HepG2 (cell line): ENCODE results near the gene ADARB1. TPM values are rescaled to one million over a fixed set of nuclear protein-coding genes. Genes with fewer than 3 reads are reported as not detected.

Experiments used
- ATAC-seq: fragments of 200-7000 bp; cut with Tn5 transposase; 3 replicates; pipeline ENCODE4 v1.9.1; 2020; ENCODE audit warnings: mild to moderate bottlenecking, moderate library complexity
- BruUV-seq: library from RNA; stranded (reverse); fragments of 400-500 nt; replicated peaks from 2 replicates; lab custom pipeline; 2021; lab: Mats Ljungman, UMichigan
- CTCF ChIA-PET: fragments of 300-600 bp; formaldehyde crosslinking; extraction: SDS; loops from one replicate; lab custom pipeline; 2021; ENCODE audit warnings: low total read pairs, inconsistent platforms, low intra/inter-chr PET ratio; lab: Yijun Ruan, JAX
- POLR2A ChIA-PET: fragments of 350-600 bp; sonication (Branson Sonifier 250); formaldehyde crosslinking; loops from one replicate; lab custom pipeline; 2020; ENCODE audit warnings: antibody characterized with exemption, inconsistent platforms; lab: Yijun Ruan, JAX
- DNase-seq: peaks from one replicate; pipeline ENCODE4 v3.0.0-alpha.2; 2015; ENCODE audit warnings: low spot score
- FAIRE-seq: peaks from 3 replicates; lab custom pipeline; 2011; peaks lifted over from hg19 to GRCh38; lab: Jason Lieb, UNC
- H2AFZ ChIP-seq: one replicate; pipeline ENCODE4 v1.6.1; 2011; ENCODE audit warnings: low read length, inconsistent platforms
- H3K27ac ChIP-seq: fragments of 300-600 bp; 3 replicates; pipeline ENCODE4 v1.8.0; 2011; ENCODE audit warnings: mixed run types, mild to moderate bottlenecking, mixed read lengths, low read length, inconsistent platforms; ENCODE audit not compliant: insufficient read depth; ENCODE audit errors: extremely low read length
- H3K27me3 ChIP-seq, 2 experiments: fragments of 200-600 bp in 1 of 2; 2 replicates in 1 of 2; 3 replicates in 1 of 2; pipeline versions ENCODE4 v1.6.0 to v1.8.0; 2011; ENCODE audit warnings: low read length in 2 of 2, mild to moderate bottlenecking in 2 of 2, moderate library complexity in 2 of 2, inconsistent platforms in 1 of 2; ENCODE audit not compliant: insufficient read depth in 2 of 2, control insufficient read depth in 1 of 2
- H3K36me3 ChIP-seq, 2 experiments: fragments of 200-600 bp in 1 of 2; replicated peaks in 1 of 2; 2 replicates in 1 of 2; 3 replicates in 1 of 2; pipeline versions ENCODE4 v1.5.1 to v1.8.0; 2011; ENCODE audit warnings: low read length in 2 of 2, inconsistent platforms in 1 of 2; ENCODE audit not compliant: insufficient read depth in 2 of 2, control insufficient read depth in 1 of 2
- H3K4me1 ChIP-seq: 2 replicates; pipeline ENCODE4 v1.5.1; 2012; ENCODE audit warnings: low read length, inconsistent platforms; ENCODE audit not compliant: insufficient read depth
- H3K4me2 ChIP-seq: 2 replicates; pipeline ENCODE4 v1.6.0; 2011; ENCODE audit warnings: low read depth, low read length, inconsistent platforms
- H3K4me3 ChIP-seq, 3 experiments: fragments of 200-600 bp in 1 of 3; sonication (generic), shearing (Covaris generic) in 1 of 3; replicated peaks in 1 of 3; 2 replicates each; pipeline ENCODE4 v1.5.1; 2011 to 2016; ENCODE audit warnings: low read length in 3 of 3, inconsistent platforms in 2 of 3, low read depth in 2 of 3, mild to moderate bottlenecking in 2 of 3, control low read depth in 1 of 3, mixed read lengths in 1 of 3; ENCODE audit not compliant: insufficient read depth in 1 of 3
- H3K79me2 ChIP-seq: one replicate; pipeline ENCODE4 v1.6.1; 2011; ENCODE audit warnings: low read length, inconsistent platforms; ENCODE audit not compliant: insufficient read depth
- H3K9ac ChIP-seq: 2 replicates; pipeline ENCODE4 v1.6.0; 2011; ENCODE audit warnings: mild to moderate bottlenecking, low read depth, low read length, inconsistent platforms; ENCODE audit not compliant: insufficient read depth
- H3K9me3 ChIP-seq: 2 replicates; pipeline ENCODE4 v1.5.1; 2012; ENCODE audit warnings: mild to moderate bottlenecking, low read length
- H4K20me1 ChIP-seq: 2 replicates; pipeline ENCODE4 v1.6.0; 2011; ENCODE audit warnings: inconsistent platforms, mild to moderate bottlenecking, low read length, moderate library complexity; ENCODE audit not compliant: insufficient read depth
- HIVEP1 ChIP-seq: sonication (generic); formaldehyde crosslinking; IDR thresholded peaks from 2 replicates; pipeline ENCODE4 v1.4.0; 2020; ENCODE audit warnings: mild to moderate bottlenecking, missing genetic modification reagents
- POLR2AphosphoS2 ChIP-seq: IDR thresholded peaks from 2 replicates; pipeline ENCODE4 v1.6.1; 2011; ENCODE audit warnings: low read depth, low read length, improper control_type of control experiment
- SIX1 ChIP-seq: sonication (generic); formaldehyde crosslinking; IDR thresholded peaks from 2 replicates; pipeline ENCODE4 v1.4.0; 2020; ENCODE audit warnings: missing genetic modification reagents, borderline replicate concordance
- SP5 ChIP-seq: IDR thresholded peaks from 2 replicates; pipeline ENCODE4 v1.6.1; 2016; ENCODE audit warnings: low read depth, borderline replicate concordance
- ZNF274 ChIP-seq: sonication (generic); formaldehyde crosslinking; IDR thresholded peaks from 2 replicates; pipeline ENCODE4 v1.5.1; 2020; ENCODE audit warnings: mild to moderate bottlenecking, missing genetic modification reagents
- ZNF329 ChIP-seq: sonication (generic); formaldehyde crosslinking; IDR thresholded peaks from 2 replicates; pipeline ENCODE4 v1.9.0; 2021; ENCODE audit warnings: low read depth, mild to moderate bottlenecking, missing genetic modification reagents
- WGBS: methylation state at CpG from one replicate; pipeline ENCODE4 v1.1.6; 2017; ENCODE audit warnings: low lambda C conversion rate; 5-methylcytosine and 5-hydroxymethylcytosine counted together
- in situ Hi-C: cut with HindIII; loops from 2 replicates; pipeline ENCODE4 v1.10.0; 2017; ENCODE audit warnings: low pct_unique_long_range_greater_than_20kb; ENCODE audit not compliant: extremely low pct_ligation_motif_present
- intact Hi-C: fragments of 100-400 bp; cut with micrococcal nuclease; formaldehyde crosslinking; loops from one replicate; pipeline ENCODE4 v1.10.0; 2022; ENCODE audit not compliant: unreplicated experiment
- polyA plus RNA-seq, 8 experiments: library from polyadenylated mRNA; depleted of rRNA in 3 of 8; stranded (reverse) in 7 of 8; unstranded in 1 of 8; fragments of >200 nt; fragmentation: Illumina TruSeq in 4 of 8; extraction: Trizol in 4 of 8; gene quantifications; 2 replicates each; pipeline versions ENCODE4 v1.2.1 to v1.2.3, GENCODE V29; 2011 to 2016; ENCODE audit warnings: low read depth in 4 of 8, missing spikeins in 1 of 8, mixed read lengths in 1 of 8; ENCODE audit not compliant: insufficient read depth in 1 of 8
- total RNA-seq, 5 experiments: library from RNA; depleted of rRNA; stranded (reverse); fragments of >200 nt; fragmentation: Illumina TruSeq; extraction: Trizol; gene quantifications; 2 replicates each; pipeline ENCODE4 v1.2.3, GENCODE V29; 2016; ENCODE audit warnings: low read depth in 1 of 5
- TF ChIP-seq, protein P1 (sequence below): sonication (generic); formaldehyde crosslinking; IDR thresholded peaks from 2 replicates; pipeline ENCODE4 v1.5.1; 2020; ENCODE audit warnings: mild to moderate bottlenecking, missing genetic modification reagents, moderate library complexity
- TF ChIP-seq, protein P2 (sequence below): IDR thresholded peaks from 2 replicates; pipeline ENCODE4 v1.6.1; 2016; ENCODE audit warnings: missing compliant biosample characterization, missing genetic modification reagents, borderline replicate concordance
- TF ChIP-seq, protein P3 (sequence below), 2 experiments: sonication (generic) in 1 of 2; formaldehyde crosslinking in 1 of 2; IDR thresholded peaks; 2 replicates each; pipeline versions ENCODE4 v1.5.1 to v1.6.1; 2011 to 2020; ENCODE audit warnings: borderline replicate concordance in 1 of 2, low read depth in 1 of 2, low read length in 1 of 2, mild to moderate bottlenecking in 1 of 2, missing genetic modification reagents in 1 of 2, moderate library complexity in 1 of 2
- TF ChIP-seq, protein P4 (sequence below): IDR thresholded peaks from 2 replicates; pipeline ENCODE4 v1.6.1; 2016
- TF ChIP-seq, protein P5 (sequence below): sonication (generic); formaldehyde crosslinking; IDR thresholded peaks from 2 replicates; pipeline ENCODE4 v1.5.0; 2020; ENCODE audit warnings: mild to moderate bottlenecking, missing genetic modification reagents, moderate library complexity

ADARB1 gene
- total and polyA plus RNA-seq, 2 of the 13 experiments (the other 11 are each of a cell fraction or from before 2014, with no cell fraction given) = 6.6 to 10.0 TPM

DNA sequence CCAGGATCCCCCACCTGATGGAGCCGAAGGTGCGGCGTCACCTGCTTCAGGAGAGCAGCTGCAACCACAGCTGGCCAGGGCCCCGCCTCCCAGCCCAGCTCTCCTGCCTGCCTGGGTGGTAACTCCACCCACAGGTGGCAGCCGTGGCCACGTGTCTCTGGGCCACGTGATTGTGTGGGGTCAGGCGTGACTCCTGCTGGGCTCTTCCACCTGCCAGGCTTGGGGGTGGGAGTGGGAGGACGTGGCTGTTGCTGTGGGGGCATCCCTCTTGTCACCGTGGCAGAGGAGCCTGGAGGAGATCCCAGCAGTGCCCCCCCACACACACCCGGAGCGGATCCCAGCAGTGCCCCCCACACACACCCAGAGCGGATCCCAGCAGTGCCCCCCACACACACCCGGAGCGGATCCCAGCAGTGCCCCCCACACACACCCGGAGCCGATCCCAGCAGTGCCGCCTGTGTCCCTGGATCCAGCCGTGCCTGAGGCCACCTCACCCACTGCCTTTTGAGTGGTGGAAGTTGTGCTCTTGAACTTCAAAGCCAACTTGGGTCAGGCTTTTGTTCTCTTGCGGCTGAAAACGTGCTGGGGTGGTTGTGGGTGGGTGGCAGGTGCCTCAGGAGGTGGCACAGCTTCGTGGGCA lies 181.1 kb downstream of the ADARB1 start:
- Histone ChIP-seq H3K9ac (no peak overlapping the region), H3K36me3 (no peaks in the 10 kb centered on the region), H3K4me2 (peak overlapping the region; percentile 55), H3K79me2 (no peaks in the 10 kb centered on the region), H3K9me3 (peaks cover 4% of the 10 kb centered on the region; the same call in 1 of the 2 replicates), H3K4me3 (peak overlapping the region in 1 of 3 experiments; percentile 6; a peak in 1 of 6 replicates), H3K27me3 (peaks cover 19 to 84% of the 10 kb centered on the region in 2 experiments), H3K4me1 (peaks cover 40% of the 10 kb centered on the region), H2AFZ (no peak overlapping the region), H4K20me1 (0 out of 2 replicates have a peak, but pooled peaks cover 3% of the 10 kb centered on the region), H3K27ac (no peak overlapping the region)
- intact Hi-C loops (no loop called here), in situ Hi-C loops (no loop called here)
- BruUV-seq = no TSS peak
- WGBS = 18% methylated on average over 4 of the region's 22 CpGs
- ChIA-PET POLR2A (no interaction called here), CTCF (no interaction called here)
- peak; percentile 13; the same call in 1 of the 3 replicates for ATAC-seq
- no peak for FAIRE-seq
- DNase-seq = peak; percentile 20
- TF ChIP-seq, protein P1, sequence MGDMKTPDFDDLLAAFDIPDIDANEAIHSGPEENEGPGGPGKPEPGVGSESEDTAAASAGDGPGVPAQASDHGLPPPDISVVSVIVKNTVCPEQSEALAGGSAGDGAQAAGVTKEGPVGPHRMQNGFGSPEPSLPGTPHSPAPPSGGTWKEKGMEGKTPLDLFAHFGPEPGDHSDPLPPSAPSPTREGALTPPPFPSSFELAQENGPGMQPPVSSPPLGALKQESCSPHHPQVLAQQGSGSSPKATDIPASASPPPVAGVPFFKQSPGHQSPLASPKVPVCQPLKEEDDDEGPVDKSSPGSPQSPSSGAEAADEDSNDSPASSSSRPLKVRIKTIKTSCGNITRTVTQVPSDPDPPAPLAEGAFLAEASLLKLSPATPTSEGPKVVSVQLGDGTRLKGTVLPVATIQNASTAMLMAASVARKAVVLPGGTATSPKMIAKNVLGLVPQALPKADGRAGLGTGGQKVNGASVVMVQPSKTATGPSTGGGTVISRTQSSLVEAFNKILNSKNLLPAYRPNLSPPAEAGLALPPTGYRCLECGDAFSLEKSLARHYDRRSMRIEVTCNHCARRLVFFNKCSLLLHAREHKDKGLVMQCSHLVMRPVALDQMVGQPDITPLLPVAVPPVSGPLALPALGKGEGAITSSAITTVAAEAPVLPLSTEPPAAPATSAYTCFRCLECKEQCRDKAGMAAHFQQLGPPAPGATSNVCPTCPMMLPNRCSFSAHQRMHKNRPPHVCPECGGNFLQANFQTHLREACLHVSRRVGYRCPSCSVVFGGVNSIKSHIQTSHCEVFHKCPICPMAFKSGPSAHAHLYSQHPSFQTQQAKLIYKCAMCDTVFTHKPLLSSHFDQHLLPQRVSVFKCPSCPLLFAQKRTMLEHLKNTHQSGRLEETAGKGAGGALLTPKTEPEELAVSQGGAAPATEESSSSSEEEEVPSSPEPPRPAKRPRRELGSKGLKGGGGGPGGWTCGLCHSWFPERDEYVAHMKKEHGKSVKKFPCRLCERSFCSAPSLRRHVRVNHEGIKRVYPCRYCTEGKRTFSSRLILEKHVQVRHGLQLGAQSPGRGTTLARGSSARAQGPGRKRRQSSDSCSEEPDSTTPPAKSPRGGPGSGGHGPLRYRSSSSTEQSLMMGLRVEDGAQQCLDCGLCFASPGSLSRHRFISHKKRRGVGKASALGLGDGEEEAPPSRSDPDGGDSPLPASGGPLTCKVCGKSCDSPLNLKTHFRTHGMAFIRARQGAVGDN = peak; percentile 67
- TF ChIP-seq, protein P2, sequence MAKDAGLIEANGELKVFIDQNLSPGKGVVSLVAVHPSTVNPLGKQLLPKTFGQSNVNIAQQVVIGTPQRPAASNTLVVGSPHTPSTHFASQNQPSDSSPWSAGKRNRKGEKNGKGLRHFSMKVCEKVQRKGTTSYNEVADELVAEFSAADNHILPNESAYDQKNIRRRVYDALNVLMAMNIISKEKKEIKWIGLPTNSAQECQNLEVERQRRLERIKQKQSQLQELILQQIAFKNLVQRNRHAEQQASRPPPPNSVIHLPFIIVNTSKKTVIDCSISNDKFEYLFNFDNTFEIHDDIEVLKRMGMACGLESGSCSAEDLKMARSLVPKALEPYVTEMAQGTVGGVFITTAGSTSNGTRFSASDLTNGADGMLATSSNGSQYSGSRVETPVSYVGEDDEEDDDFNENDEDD (CRISPR knock-in tag) = peak; percentile 28; the same call in 1 of the 2 replicates
- TF ChIP-seq, protein P3, sequence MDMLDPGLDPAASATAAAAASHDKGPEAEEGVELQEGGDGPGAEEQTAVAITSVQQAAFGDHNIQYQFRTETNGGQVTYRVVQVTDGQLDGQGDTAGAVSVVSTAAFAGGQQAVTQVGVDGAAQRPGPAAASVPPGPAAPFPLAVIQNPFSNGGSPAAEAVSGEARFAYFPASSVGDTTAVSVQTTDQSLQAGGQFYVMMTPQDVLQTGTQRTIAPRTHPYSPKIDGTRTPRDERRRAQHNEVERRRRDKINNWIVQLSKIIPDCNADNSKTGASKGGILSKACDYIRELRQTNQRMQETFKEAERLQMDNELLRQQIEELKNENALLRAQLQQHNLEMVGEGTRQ (IDR thresholded peaks at IDR 0.05; ENCODE audit: low read depth, low read length) = peak; percentile 87
- TF ChIP-seq, protein P3 (CRISPR knock-in tag; IDR thresholded peaks at IDR 0.05; ENCODE audit: borderline replicate concordance) = peak; percentile 76; the same call in 1 of the 2 replicates
- TF ChIP-seq ZNF274 (CRISPR knock-in tag) (0 out of 2 replicates have a peak, but pooled peaks have one; percentile 22), SP5 (0 out of 2 replicates have a peak, but pooled peaks have one; percentile 17), SIX1 (CRISPR knock-in tag) (no peak), POLR2AphosphoS2 (no peak), ZNF329 (CRISPR knock-in tag) (peak; percentile 99), HIVEP1 (CRISPR knock-in tag) (0 out of 2 replicates have a peak, but pooled peaks have one; percentile 19)
- TF ChIP-seq, protein P4, sequence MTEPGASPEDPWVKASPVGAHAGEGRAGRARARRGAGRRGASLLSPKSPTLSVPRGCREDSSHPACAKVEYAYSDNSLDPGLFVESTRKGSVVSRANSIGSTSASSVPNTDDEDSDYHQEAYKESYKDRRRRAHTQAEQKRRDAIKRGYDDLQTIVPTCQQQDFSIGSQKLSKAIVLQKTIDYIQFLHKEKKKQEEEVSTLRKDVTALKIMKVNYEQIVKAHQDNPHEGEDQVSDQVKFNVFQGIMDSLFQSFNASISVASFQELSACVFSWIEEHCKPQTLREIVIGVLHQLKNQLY = 0 out of 2 replicates have a peak, but pooled peaks have one; percentile 30
- TF ChIP-seq, protein P5, sequence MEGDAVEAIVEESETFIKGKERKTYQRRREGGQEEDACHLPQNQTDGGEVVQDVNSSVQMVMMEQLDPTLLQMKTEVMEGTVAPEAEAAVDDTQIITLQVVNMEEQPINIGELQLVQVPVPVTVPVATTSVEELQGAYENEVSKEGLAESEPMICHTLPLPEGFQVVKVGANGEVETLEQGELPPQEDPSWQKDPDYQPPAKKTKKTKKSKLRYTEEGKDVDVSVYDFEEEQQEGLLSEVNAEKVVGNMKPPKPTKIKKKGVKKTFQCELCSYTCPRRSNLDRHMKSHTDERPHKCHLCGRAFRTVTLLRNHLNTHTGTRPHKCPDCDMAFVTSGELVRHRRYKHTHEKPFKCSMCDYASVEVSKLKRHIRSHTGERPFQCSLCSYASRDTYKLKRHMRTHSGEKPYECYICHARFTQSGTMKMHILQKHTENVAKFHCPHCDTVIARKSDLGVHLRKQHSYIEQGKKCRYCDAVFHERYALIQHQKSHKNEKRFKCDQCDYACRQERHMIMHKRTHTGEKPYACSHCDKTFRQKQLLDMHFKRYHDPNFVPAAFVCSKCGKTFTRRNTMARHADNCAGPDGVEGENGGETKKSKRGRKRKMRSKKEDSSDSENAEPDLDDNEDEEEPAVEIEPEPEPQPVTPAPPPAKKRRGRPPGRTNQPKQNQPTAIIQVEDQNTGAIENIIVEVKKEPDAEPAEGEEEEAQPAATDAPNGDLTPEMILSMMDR (CRISPR knock-in tag) = peak; percentile 33; the same call in 1 of the 2 replicates
